Keratinocyte (primary cell): Measurements from ENCODE around the gene TMPRSS3. TPM values are rescaled to one million over a fixed set of nuclear protein-coding genes. Genes with fewer than 3 reads are reported as not detected.

Experiments used
- DNase-seq: peaks from one replicate; pipeline ENCODE4 v3.0.0-alpha.2; 2011; ENCODE audit warnings: low read depth, missing footprints, low spot score
- FAIRE-seq: peaks from 2 replicates; lab custom pipeline; 2011; peaks lifted over from hg19 to GRCh38; lab: Jason Lieb, UNC
- H2AFZ ChIP-seq: 2 replicates; pipeline ENCODE4 v1.6.0; 2012; ENCODE audit warnings: low read length, control low read depth, inconsistent platforms; ENCODE audit not compliant: control insufficient read depth
- H3K27ac ChIP-seq: 2 replicates; pipeline ENCODE4 v1.5.1; 2011; ENCODE audit warnings: low read length; ENCODE audit not compliant: control insufficient read depth, insufficient read depth
- H3K27me3 ChIP-seq: 3 replicates; pipeline ENCODE4 v1.6.0; 2011; ENCODE audit warnings: low read length; ENCODE audit not compliant: control insufficient read depth, insufficient read depth; ENCODE audit errors: extremely low read depth
- H3K36me3 ChIP-seq, 2 experiments: 2 replicates in 1 of 2; 3 replicates in 1 of 2; pipeline ENCODE4 v1.5.1; 2011; ENCODE audit warnings: low read length in 2 of 2, mild to moderate bottlenecking in 1 of 2; ENCODE audit not compliant: control insufficient read depth in 2 of 2, insufficient read depth in 2 of 2; ENCODE audit errors: extremely low read depth in 1 of 2
- H3K4me1 ChIP-seq: 3 replicates; pipeline ENCODE4 v1.5.1; 2011; ENCODE audit warnings: low read length; ENCODE audit not compliant: control insufficient read depth, insufficient read depth; ENCODE audit errors: extremely low read depth
- H3K4me2 ChIP-seq: 3 replicates; pipeline ENCODE4 v1.6.0; 2011; ENCODE audit warnings: low read depth, low read length; ENCODE audit not compliant: control insufficient read depth, insufficient read depth; ENCODE audit errors: extremely low read depth
- H3K4me3 ChIP-seq, 3 experiments: fragments of 200-600 bp in 1 of 3; sonication (generic) in 1 of 3; 2 replicates in 2 of 3; 3 replicates in 1 of 3; pipeline ENCODE4 v1.5.1; 2011 to 2016; ENCODE audit warnings: low read length in 3 of 3, mild to moderate bottlenecking in 3 of 3, control low read depth in 2 of 3, inconsistent platforms in 1 of 3, low read depth in 1 of 3, mixed read lengths in 1 of 3, mixed run types in 1 of 3, moderate library complexity in 1 of 3; ENCODE audit not compliant: control insufficient read depth in 2 of 3, insufficient read depth in 2 of 3; ENCODE audit errors: extremely low read depth in 1 of 3
- H3K79me2 ChIP-seq: 2 replicates; pipeline ENCODE4 v1.6.0; 2012; ENCODE audit warnings: low read length; ENCODE audit not compliant: control insufficient read depth, insufficient read depth
- H3K9ac ChIP-seq: 3 replicates; pipeline ENCODE4 v1.6.0; 2011; ENCODE audit warnings: low read length; ENCODE audit not compliant: control insufficient read depth, insufficient read depth; ENCODE audit errors: extremely low read depth
- H3K9me1 ChIP-seq: 3 replicates; pipeline ENCODE4 v1.6.0; 2011; ENCODE audit warnings: low read length; ENCODE audit not compliant: control insufficient read depth, insufficient read depth; ENCODE audit errors: extremely low read depth
- H3K9me3 ChIP-seq: 2 replicates; pipeline ENCODE4 v1.5.1; 2012; ENCODE audit warnings: low read depth, low read length; ENCODE audit not compliant: control insufficient read depth
- H4K20me1 ChIP-seq: 3 replicates; pipeline ENCODE4 v1.6.0; 2011; ENCODE audit warnings: low read length; ENCODE audit not compliant: control insufficient read depth, insufficient read depth; ENCODE audit errors: extremely low read depth
- CTCF ChIP-seq, 3 experiments: IDR thresholded peaks in 1 of 3; conservative IDR thresholded peaks in 1 of 3; optimal IDR thresholded peaks in 1 of 3; 2 replicates in 2 of 3; 3 replicates in 1 of 3; pipeline versions ENCODE3 to v1.5.1; 2011; ENCODE audit warnings: low read length in 3 of 3, mild to moderate bottlenecking in 3 of 3, moderate library complexity in 2 of 3, control low read depth in 1 of 3, inconsistent platforms in 1 of 3; ENCODE audit not compliant: insufficient read depth in 2 of 3; ENCODE audit errors: extremely low read depth in 1 of 3
- EZH2 ChIP-seq: IDR thresholded peaks from one replicate; pipeline ENCODE4 v1.6.1; 2012; ENCODE audit warnings: inconsistent platforms, mild to moderate bottlenecking, low read length, moderate library complexity
- dilution Hi-C: fragments of 300-500 bp; cut with MboI; formaldehyde crosslinking; loops from one replicate; pipeline ENCODE4 v1.7.0; 2020; ENCODE audit warnings: low sequenced_read_pairs; ENCODE audit not compliant: extremely low pct_ligation_motif_present
- polyA plus RNA-seq, 5 experiments: library from polyadenylated mRNA; depleted of rRNA in 3 of 5; stranded (reverse) in 3 of 5; stranded (forward) in 1 of 5; unstranded in 1 of 5; fragments of >200 nt; gene quantifications; 1 replicate in 1 of 5; 2 replicates in 3 of 5; 3 replicates in 1 of 5; pipeline versions ENCODE4 v1.2.1 to v1.2.3, GENCODE V29; 2011 to 2012; ENCODE audit warnings: missing spikeins in 2 of 5, low read depth in 1 of 5, low replicate concordance in 1 of 5

The TMPRSS3 gene
- polyA plus RNA-seq, 1 donor (not counting 4 experiments of a cell fraction or from before 2014, with no cell fraction given) = not detected

GRCh38 chr21:42423197-42423675 is 27.4 kb upstream of the TMPRSS3 start:
- FAIRE-seq (no peak), DNase-seq (no peak)
- H3K4me1 ChIP-seq = no peaks in the 10 kb centered on the region
- dilution Hi-C loops = loop anchor here (10.0 kb wide), 1 partner anchor 78 kb away; no protein-coding TSS in a partner anchor
- no peaks in the 10 kb centered on the region for H4K20me1 ChIP-seq
- no peak overlapping the region for H3K4me2 ChIP-seq
- no peak overlapping the region for H2AFZ ChIP-seq
- no peaks in the 10 kb centered on the region for H3K9me3 ChIP-seq
- H3K27me3 ChIP-seq = peaks cover 7% of the 10 kb centered on the region
- TF ChIP-seq EZH2 (no peak), CTCF (optimal IDR thresholded peaks at IDR 0.05 in 1 of 3, IDR thresholded peaks at IDR 0.05 in 1 of 3, conservative IDR thresholded peaks at IDR 0.05 in 1 of 3; ENCODE audit: extremely low read depth in 1 of 3, insufficient read depth in 2 of 3, low read length in 3 of 3) (no peak)
- H3K9me1 ChIP-seq = no peaks in the 10 kb centered on the region
- H3K36me3 ChIP-seq = no peaks in the 10 kb centered on the region
- no peak overlapping the region for H3K27ac ChIP-seq
- no peak overlapping the region for H3K4me3 ChIP-seq
- H3K9ac ChIP-seq = no peak overlapping the region
- H3K79me2 ChIP-seq = no peaks in the 10 kb centered on the region

- dilution Hi-C loops = loop anchor here (10.0 kb wide), 1 partner anchor 76 kb away; no protein-coding TSS in a partner anchor
- Histone ChIP-seq H3K9me1 (no peaks in the 10 kb centered on the region), H3K9me3 (no peaks in the 10 kb centered on the region), H3K4me2 (no peak overlapping the region), H3K27ac (no peak overlapping the region), H3K4me3 (no peak overlapping the region), H3K79me2 (no peaks in the 10 kb centered on the region), H3K9ac (no peak overlapping the region), H3K4me1 (no peaks in the 10 kb centered on the region), H3K36me3 (no peaks in the 10 kb centered on the region), H3K27me3 (peaks cover 7% of the 10 kb centered on the region), H2AFZ (no peak overlapping the region), H4K20me1 (no peaks in the 10 kb centered on the region)
- TF ChIP-seq CTCF (optimal IDR thresholded peaks at IDR 0.05 in 1 of 3, IDR thresholded peaks at IDR 0.05 in 1 of 3, conservative IDR thresholded peaks at IDR 0.05 in 1 of 3; ENCODE audit: extremely low read depth in 1 of 3, insufficient read depth in 2 of 3, low read length in 3 of 3) (no peak), EZH2 (no peak)
- FAIRE-seq = no peak
- no peak for DNase-seq
Measured at GRCh38 chr21:42421018-42421793, 25.4 kb upstream of the TMPRSS3 start.
